ENCODE measurements around the gene EFHD2. TPM values are rescaled to one million over a fixed set of nuclear protein-coding genes. Genes with fewer than 3 reads are reported as not detected.

Gene EFHD2
- total and polyA plus RNA-seq, 2 of the 8 experiments (the other 6 are each of a cell fraction or from before 2014, with no cell fraction given), result 24.4 to 25.1 TPM

- TF ChIP-seq SAP30 (IDR thresholded peaks at IDR 0.05; ENCODE audit: insufficient read depth, insufficient replicate concordance, low read length), result no peak
- no peak for TF ChIP-seq KDM1A (IDR thresholded peaks at IDR 0.05; ENCODE audit: borderline replicate concordance, low read length)
- TF ChIP-seq E2F6 (IDR thresholded peaks at IDR 0.05), result no peak
- no peak for TF ChIP-seq EGR1 (IDR thresholded peaks at IDR 0.05; ENCODE audit: borderline replicate concordance, low read depth, low read length)
Measured at GRCh38 chr1:15451014-15451722, 41.5 kb downstream of the EFHD2 start (continued).

Data from H1 (cell line).